ENCODE measurements around the gene CRB3. TPM values are rescaled to one million over a fixed set of nuclear protein-coding genes. Genes with fewer than 3 reads are reported as not detected.

Gene CRB3
- total and polyA plus RNA-seq, 2 experiments from 2014 or later = 11.8 to 44.4 TPM

GRCh38 chr19:6455924-6456323 lies 8.1 kb upstream of the CRB3 start:
- Histone ChIP-seq H3K4me3 (no peak overlapping the region), H3K27ac (ENCODE audit: low read depth) (no peak overlapping the region), H4K20me1 (replicated peaks; ENCODE audit: insufficient read depth) (no peaks in the 10 kb centered on the region; the same call in 1 of the 2 replicates), H3K9me2 (ENCODE audit: insufficient read depth) (no peaks in the 10 kb centered on the region), H3F3A (replicated peaks; ENCODE audit: low read depth) (no peaks in the 10 kb centered on the region), H2AFZ (no peak overlapping the region), H3K27me3 (ENCODE audit: insufficient read depth) (no peaks in the 10 kb centered on the region), H3K4me2 (no peak overlapping the region), H3K36me3 (ENCODE audit: insufficient read depth) (peaks cover 11% of the 10 kb centered on the region; the same call in 1 of the 2 replicates), H3K4me1 (ENCODE audit: insufficient read depth) (peaks cover 4% of the 10 kb centered on the region; the same call in 1 of the 2 replicates), H3K79me2 (replicated peaks; ENCODE audit: insufficient read depth) (no peaks in the 10 kb centered on the region)
- no peak for ATAC-seq
- peaks cover 44% of the 10 kb centered on the region for H3K36me3 Mint-ChIP-seq (ENCODE audit: low read depth)
- no peak for TF ChIP-seq STAT1 (IDR thresholded peaks at IDR 0.05; ENCODE audit: unreplicated experiment)
- TF ChIP-seq CTCF (conservative IDR thresholded peaks at IDR 0.05; ENCODE audit: low read depth in 2 of 2) = no peak
- TF ChIP-seq REST (IDR thresholded peaks at IDR 0.05; ENCODE audit: unreplicated experiment) = no peak
- TF ChIP-seq NANOG (IDR thresholded peaks at IDR 0.05; ENCODE audit: borderline replicate concordance) = no peak
- TF ChIP-seq POLR2AphosphoS5 (IDR thresholded peaks at IDR 0.05; ENCODE audit: low read depth) = no peak
- TF ChIP-seq JUNB (IDR thresholded peaks at IDR 0.05; ENCODE audit: unreplicated experiment) = no peak
- no peak for TF ChIP-seq ETS1 (IDR thresholded peaks at IDR 0.05)
- TF ChIP-seq ZNF331 (CRISPR knock-in tag; IDR thresholded peaks at IDR 0.05; ENCODE audit: low read depth) = no peak
- no peak for TF ChIP-seq ZNF114 (CRISPR knock-in tag; IDR thresholded peaks at IDR 0.05)
- TF ChIP-seq ZNF462 (CRISPR knock-in tag; IDR thresholded peaks at IDR 0.05) = no peak
- H3K9me3 Mint-ChIP-seq = peaks cover 10% of the 10 kb centered on the region; the same call in 2 of the 3 replicates
- peaks cover 13% of the 10 kb centered on the region for H3K4me1 Mint-ChIP-seq
- DNase-seq (ENCODE audit: low spot score) = no peak
- no peak overlapping the region for H3K27ac Mint-ChIP-seq
- peaks cover 17% of the 10 kb centered on the region for H3K27me3 Mint-ChIP-seq (ENCODE audit: insufficient read depth, low read depth, poor library complexity)
- no peak overlapping the region for H3K4me3 Mint-ChIP-seq

Data from GM23338 (cell line).